GM23248 (cell line): ENCODE measurements around the gene RPS15.

ENCODE experiments used
- EZH2 ChIP-seq: fragments of 200-600 bp; sonication (generic); IDR thresholded peaks from 2 replicates; pipeline ENCODE4 v1.6.1; 2018; ENCODE audit warnings: antibody characterized with exemption, mild to moderate bottlenecking; ENCODE audit not compliant: insufficient read depth, poor library complexity, severe bottlenecking
- EZH2phosphoT487 ChIP-seq: fragments of 200-600 bp; sonication (generic); IDR thresholded peaks from 2 replicates; pipeline ENCODE4 v1.6.1; 2018; ENCODE audit warnings: antibody characterized with exemption, moderate library complexity, mild to moderate bottlenecking, low read depth; ENCODE audit not compliant: insufficient read depth

GRCh38 chr19:1431759-1432506, 6.3 kb upstream of the RPS15 start:
- TF ChIP-seq EZH2 (no peak), EZH2phosphoT487 (no peak)
